Upper lobe of right lung (tissue), 1 donor: ENCODE data around the gene RIPK3. TPM values are rescaled to one million over a fixed set of nuclear protein-coding genes. Genes with fewer than 3 reads are reported as not detected.
A peak's percentile ranks its signal among the peaks of the same experiment; 100 is the strongest.

Experiments
- ATAC-seq: fragments of 200-7000 bp; cut with Tn5 transposase; one replicate; pipeline ENCODE4 v1.9.1; 2020; ENCODE audit warnings: mild to moderate bottlenecking, moderate library complexity
- DNase-seq: peaks from one replicate; pipeline ENCODE4 v3.0.0-alpha.2; 2020
- H3K27ac ChIP-seq: fragments of 200-600 bp; one replicate; pipeline ENCODE4 v1.8.0; 2022
- H3K27me3 ChIP-seq: fragments of 200-600 bp; one replicate; pipeline ENCODE4 v1.8.0; 2022; ENCODE audit warnings: mild to moderate bottlenecking
- H3K36me3 ChIP-seq: fragments of 200-600 bp; one replicate; pipeline ENCODE4 v1.8.0; 2022
- H3K4me1 ChIP-seq: fragments of 200-600 bp; one replicate; pipeline ENCODE4 v1.8.0; 2022
- H3K4me3 ChIP-seq: fragments of 200-600 bp; one replicate; pipeline ENCODE4 v1.8.0; 2022; ENCODE audit warnings: mild to moderate bottlenecking
- H3K9me3 ChIP-seq: fragments of 200-600 bp; one replicate; pipeline ENCODE4 v1.8.0; 2022
- CTCF ChIP-seq: fragments of 200-600 bp; IDR thresholded peaks from one replicate; pipeline ENCODE4 v1.8.0; 2022; ENCODE audit warnings: antibody characterized with exemption
- intact Hi-C: fragments of 100-400 bp; cut with DNase I; formaldehyde crosslinking; loops from one replicate; pipeline ENCODE4 v1.11.0; 2022
- total RNA-seq: library from RNA; stranded (reverse); fragmentation: NEBNext Ultra II Directional; extraction: Animal tissue kit (Norgen Biotek cat#: 25700); gene quantifications from one replicate; pipeline ENCODE4 v1.2.1, GENCODE V29; 2021
- donor health status: DM: no; HTN: yes; CAD: no; lungs with severe emphysema.

Gene RIPK3
- total RNA-seq, 1 donor from 2014 or later = 23.4 TPM

GRCh38 chr14:24315807-24316596, 23.8 kb downstream of the RIPK3 start:
- DNase-seq (peak; percentile 75), ATAC-seq (peak; percentile 60)
- intact Hi-C loops = no loop called here
- H3K4me3 ChIP-seq = no peak overlapping the region
- no peaks in the 10 kb centered on the region for H3K36me3 ChIP-seq
- no peaks in the 10 kb centered on the region for H3K9me3 ChIP-seq
- H3K27me3 ChIP-seq = peaks cover 23% of the 10 kb centered on the region
- peak; percentile 38 for TF ChIP-seq CTCF
- H3K4me1 ChIP-seq = peaks cover 61% of the 10 kb centered on the region
- peak overlapping the region; percentile 63 for H3K27ac ChIP-seq

GRCh38 chr14:24315243-24315806, 24.5 kb downstream of the RIPK3 start:
- no peak for TF ChIP-seq CTCF
- peaks cover 23% of the 10 kb centered on the region for H3K27me3 ChIP-seq
- H3K9me3 ChIP-seq = no peaks in the 10 kb centered on the region
- ATAC-seq (no peak), DNase-seq (peak; percentile 46)
- H3K4me1 ChIP-seq = peaks cover 65% of the 10 kb centered on the region
- no peak overlapping the region for H3K4me3 ChIP-seq
- H3K36me3 ChIP-seq = no peaks in the 10 kb centered on the region
- peak overlapping the region; percentile 63 for H3K27ac ChIP-seq
- intact Hi-C loops = no loop called here

GRCh38 chr14:24314377-24315193, 25.2 kb downstream of the RIPK3 start:
- ATAC-seq = no peak
- Histone ChIP-seq H3K27ac (peak overlapping the region; percentile 55), H3K9me3 (no peaks in the 10 kb centered on the region), H3K4me3 (no peak overlapping the region), H3K27me3 (peaks cover 23% of the 10 kb centered on the region), H3K4me1 (peaks cover 72% of the 10 kb centered on the region), H3K36me3 (no peaks in the 10 kb centered on the region)
- DNase-seq = no peak
- TF ChIP-seq CTCF = no peak
- intact Hi-C loops = no loop called here

GRCh38 chr14:24313913-24314312, 25.9 kb downstream of the RIPK3 start:
- no peak overlapping the region for H3K4me3 ChIP-seq
- no peak for ATAC-seq
- peaks cover 77% of the 10 kb centered on the region for H3K4me1 ChIP-seq
- peak overlapping the region; percentile 90 for H3K27ac ChIP-seq
- intact Hi-C loops = no loop called here
- no peak for DNase-seq
- H3K9me3 ChIP-seq = no peaks in the 10 kb centered on the region
- no peak for TF ChIP-seq CTCF
- no peaks in the 10 kb centered on the region for H3K36me3 ChIP-seq
- peaks cover 19% of the 10 kb centered on the region for H3K27me3 ChIP-seq

- intact Hi-C loops = no loop called here
- H3K4me3 ChIP-seq = no peak overlapping the region
- H3K27me3 ChIP-seq = peaks cover 9% of the 10 kb centered on the region
- no peaks in the 10 kb centered on the region for H3K36me3 ChIP-seq
- H3K27ac ChIP-seq = peak overlapping the region; percentile 90
- no peak for DNase-seq
- TF ChIP-seq CTCF = no peak
- H3K4me1 ChIP-seq = peaks cover 81% of the 10 kb centered on the region
- peak; percentile 8 for ATAC-seq
- H3K9me3 ChIP-seq = no peaks in the 10 kb centered on the region
These were observed 26.9 kb downstream of the RIPK3 start for GRCh38 chr14:24312736-24313507.
